ENCODE measurements around the gene RAMP3. TPM values are rescaled to one million over a fixed set of nuclear protein-coding genes. Genes with fewer than 3 reads are reported as not detected.

The RAMP3 gene, protein sequence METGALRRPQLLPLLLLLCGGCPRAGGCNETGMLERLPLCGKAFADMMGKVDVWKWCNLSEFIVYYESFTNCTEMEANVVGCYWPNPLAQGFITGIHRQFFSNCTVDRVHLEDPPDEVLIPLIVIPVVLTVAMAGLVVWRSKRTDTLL
- 136 and 467 TPM in 2 replicates for total RNA-seq

DNA sequence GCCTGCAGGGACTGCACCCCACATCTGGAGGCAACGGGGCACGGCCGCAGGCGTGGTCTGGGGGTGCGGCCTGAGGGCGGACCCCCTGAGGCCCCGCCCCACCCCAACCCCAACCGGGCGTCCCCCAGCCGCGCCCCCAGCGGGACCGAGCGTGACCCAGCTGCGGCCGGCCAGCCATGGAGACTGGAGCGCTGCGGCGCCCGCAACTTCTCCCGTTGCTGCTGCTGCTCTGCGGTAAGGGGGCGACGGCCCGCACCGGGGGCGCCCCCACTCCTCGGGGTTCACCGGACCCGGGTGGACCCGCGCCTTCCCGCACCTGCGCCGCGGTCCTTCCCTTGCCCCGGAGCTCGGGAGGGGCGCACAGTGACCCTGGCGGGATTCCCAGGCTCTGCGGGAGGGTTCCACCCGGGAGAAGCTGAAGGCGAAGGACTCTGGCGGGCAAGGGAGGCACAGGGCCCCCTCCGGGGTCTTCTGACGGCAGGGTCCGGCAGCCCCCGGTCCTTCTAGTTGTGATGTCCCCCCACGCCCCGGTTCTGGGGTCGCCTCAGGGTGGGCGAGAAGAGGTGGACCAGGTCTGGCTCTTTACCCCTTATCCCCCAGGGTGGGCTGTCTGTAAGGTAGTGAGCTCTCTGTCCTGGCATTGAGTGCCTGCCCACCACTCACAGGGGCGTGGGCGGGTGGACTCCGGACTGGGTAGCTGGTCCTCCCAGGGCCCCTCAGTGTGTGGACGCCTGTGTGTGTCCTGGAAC lies at the start of gene RAMP3:
Gene RAMP3 (plus strand): TSS at position 139 of the 749 bp plus-strand sequence. CDS start 38 bp downstream, at position 177.

DNA sequence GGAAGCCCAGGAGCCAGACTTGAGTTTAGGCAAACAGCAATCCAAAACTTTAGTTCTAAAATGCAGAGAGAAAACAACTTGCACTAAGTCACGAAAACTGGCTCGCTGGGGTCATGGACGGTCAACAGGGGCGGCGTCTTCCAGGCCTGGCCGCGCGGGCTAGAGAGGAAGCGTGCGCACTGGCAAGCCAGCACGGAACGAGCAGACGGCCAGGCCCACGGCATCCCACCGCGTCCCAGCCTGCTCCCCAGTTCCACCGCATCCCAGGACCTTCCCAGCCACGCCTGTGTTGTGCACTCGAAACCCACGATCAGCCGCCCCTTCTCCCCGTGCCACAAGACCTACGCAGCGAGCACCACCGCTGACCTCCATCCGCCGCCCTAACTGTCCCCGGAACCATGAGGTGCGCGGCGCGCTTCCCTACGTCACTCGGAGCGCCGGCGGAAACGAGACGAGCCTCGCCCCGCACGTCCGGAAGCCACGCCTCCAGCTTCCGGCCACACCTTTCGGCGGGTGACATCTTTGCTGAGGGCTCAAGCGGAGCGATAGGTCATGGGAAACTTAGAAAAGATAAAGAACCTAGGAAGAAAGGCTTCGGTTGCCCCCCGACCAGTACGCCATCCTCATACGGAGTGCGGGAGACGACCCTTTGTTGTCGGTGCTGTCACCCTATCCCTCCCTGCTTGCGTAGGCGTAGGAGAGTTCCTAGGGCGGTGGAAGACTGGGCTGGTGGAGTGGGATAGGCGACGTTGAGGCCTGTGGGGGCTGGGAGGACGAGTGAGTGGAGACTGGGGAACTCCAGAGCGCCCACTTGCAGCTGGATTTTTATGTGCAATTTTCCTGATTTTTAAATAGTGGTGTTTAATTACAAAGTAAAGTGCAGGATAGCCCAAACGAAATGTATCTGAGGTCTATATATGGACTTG lies 46.0 kb upstream of the RAMP3 start, which contains the start of gene TBRG4:
Gene TBRG4 (minus strand): TSS at position 400 of the 926 bp plus-strand sequence. CDS start 2,460 bp downstream, outside the sequence.

Other genes with a start within 250 kb of the RAMP3 start
- under 0.01 and 0.17 TPM in 2 replicates for gene MYO1G, start 178.8 kb upstream of the RAMP3 start, total RNA-seq
- 43.4 and 47.0 TPM in 2 replicates for gene CCM2, start 157.6 kb upstream of the RAMP3 start, total RNA-seq
- 0.34 and 0.43 TPM in 2 replicates for gene NACAD, start 68.8 kb upstream of the RAMP3 start, total RNA-seq
- gene TBRG4, start 46.1 kb upstream of the RAMP3 start, total RNA-seq: 42.4 and 49.8 TPM in 2 replicates